GM19397 (cell line): Measurements from ENCODE around the gene MATCAP1.

Source experiments
- ATAC-seq: cut with Tn5 transposase; IDR thresholded peaks from one replicate; pipeline ENCODE4 v1.9.1; 2021; ENCODE audit warnings: mild to moderate bottlenecking, moderate library complexity; ENCODE audit not compliant: unreplicated experiment

Gene MATCAP1

GRCh38 chr16:67158637-67159600 lies 24.8 kb downstream of the MATCAP1 start:
- peak; percentile 33 for ATAC-seq

- no peak for ATAC-seq
Observed at GRCh38 chr16:67157892-67158635, 25.7 kb downstream of the MATCAP1 start.

- no peak for ATAC-seq
Observed at GRCh38 chr16:67157106-67157748, 26.5 kb downstream of the MATCAP1 start.

- ATAC-seq, result no peak
Observed at GRCh38 chr16:67156143-67156844, 27.5 kb downstream of the MATCAP1 start.

GRCh38 chr16:67155295-67156142 lies 28.2 kb downstream of the MATCAP1 start:
- peak; percentile 30 for ATAC-seq

GRCh38 chr16:67154578-67155294 lies 29.0 kb downstream of the MATCAP1 start:
- no peak for ATAC-seq

- no peak for ATAC-seq
Observed at GRCh38 chr16:67151431-67152097, 32.2 kb downstream of the MATCAP1 start.

- ATAC-seq, result peak; percentile 40
Observed at GRCh38 chr16:67150833-67151396, 32.8 kb downstream of the MATCAP1 start, which contains the start of gene B3GNT9. Gene B3GNT9, minus strand, starts transcription at chr16:67150998. Its CDS starts 513 bp downstream, at chr16:67150485.

GRCh38 chr16:67150047-67150832 lies 33.5 kb downstream of the MATCAP1 start:
- ATAC-seq, result peak; percentile 34

- ATAC-seq, result no peak
Observed at GRCh38 chr16:67149276-67150046, 34.3 kb downstream of the MATCAP1 start.

- no peak for ATAC-seq
Observed at GRCh38 chr16:67148656-67149275, 35.0 kb downstream of the MATCAP1 start.

- no peak for ATAC-seq
Observed at GRCh38 chr16:67148221-67148620, 35.5 kb downstream of the MATCAP1 start.

GRCh38 chr16:67147437-67148140 lies 36.2 kb downstream of the MATCAP1 start:
- no peak for ATAC-seq

GRCh38 chr16:67146523-67147357 lies 37.0 kb downstream of the MATCAP1 start:
- no peak for ATAC-seq

GRCh38 chr16:67145746-67146145 lies 38.0 kb downstream of the MATCAP1 start:
- no peak for ATAC-seq
